Activated B cell treated with CpG ODN at 0.5 μM for 24 hours (primary cell): ENCODE measurements around the gene MICA. TPM values are rescaled to one million over a fixed set of nuclear protein-coding genes. Genes with fewer than 3 reads are reported as not detected.

Source experiments
- ATAC-seq: fragments of 200-7000 bp; cut with Tn5 transposase; one replicate; pipeline ENCODE4 v1.10.0; 2021; ENCODE audit warnings: low read depth, mild to moderate bottlenecking, moderate library complexity
- CTCF ChIA-PET: fragments of 350-600 bp; sonication (Branson Sonifier 250); formaldehyde crosslinking; loops from one replicate; lab custom pipeline; 2021; ENCODE audit warnings: antibody characterized with exemption; lab: Charles Lee
- POLR2A ChIA-PET: fragments of 350-600 bp; sonication (Branson Sonifier 250); formaldehyde crosslinking; loops from one replicate; lab custom pipeline; 2021; ENCODE audit warnings: antibody characterized with exemption; lab: Charles Lee
- DNase-seq: peaks from one replicate; pipeline ENCODE4 v3.0.0; 2022
- H3K27ac Mint-ChIP-seq: one replicate; pipeline ENCODE4 v1.8.0; 2020; ENCODE audit warnings: mixed read lengths
- H3K27me3 Mint-ChIP-seq: one replicate; pipeline ENCODE4 v1.8.0; 2021; ENCODE audit warnings: mixed read lengths
- H3K36me3 Mint-ChIP-seq: one replicate; pipeline ENCODE4 v1.8.0; 2021; ENCODE audit warnings: low read depth, mixed read lengths
- H3K4me1 Mint-ChIP-seq: one replicate; pipeline ENCODE4 v1.8.0; 2021; ENCODE audit warnings: mixed read lengths
- H3K4me3 Mint-ChIP-seq: one replicate; pipeline ENCODE4 v1.8.0; 2020; ENCODE audit warnings: mild to moderate bottlenecking, mixed read lengths
- H3K9me3 Mint-ChIP-seq: one replicate; pipeline ENCODE4 v1.8.0; 2020; ENCODE audit warnings: mixed read lengths
- intact Hi-C: fragments of 100-400 bp; cut with micrococcal nuclease; formaldehyde crosslinking; loops from one replicate; pipeline ENCODE4 v1.15.1; 2024
- total RNA-seq: library from RNA; stranded (reverse); gene quantifications from 2 replicates; pipeline ENCODE4 v1.2.3, GENCODE V29; 2022
- TF ChIP-seq, protein P1 (sequence below): fragments of 200-600 bp; IDR thresholded peaks from one replicate; pipeline ENCODE4 v1.8.0; 2022; ENCODE audit warnings: antibody characterized with exemption, mild to moderate bottlenecking

MICA gene
- total RNA-seq, 1 donor from 2014 or later, result 8.9 TPM

GRCh38 chr6:31462964-31463870 lies 59.8 kb downstream of the MICA start:
- peak; percentile 79 for DNase-seq
- intact Hi-C loops, result loop anchor here (5.0 kb wide), 2 partner anchors 34 to 306 kb away; partner anchors contain the start of genes CCHCR1, MICB and TCF19
- Mint-ChIP-seq H3K27ac (peak overlapping the region; percentile 98), H3K4me1 (peaks cover 61% of the 10 kb centered on the region), H3K9me3 (no peaks in the 10 kb centered on the region), H3K4me3 (peak overlapping the region; percentile 100), H3K27me3 (no peaks in the 10 kb centered on the region), H3K36me3 (peaks cover 52% of the 10 kb centered on the region)
- TF ChIP-seq, protein P1, sequence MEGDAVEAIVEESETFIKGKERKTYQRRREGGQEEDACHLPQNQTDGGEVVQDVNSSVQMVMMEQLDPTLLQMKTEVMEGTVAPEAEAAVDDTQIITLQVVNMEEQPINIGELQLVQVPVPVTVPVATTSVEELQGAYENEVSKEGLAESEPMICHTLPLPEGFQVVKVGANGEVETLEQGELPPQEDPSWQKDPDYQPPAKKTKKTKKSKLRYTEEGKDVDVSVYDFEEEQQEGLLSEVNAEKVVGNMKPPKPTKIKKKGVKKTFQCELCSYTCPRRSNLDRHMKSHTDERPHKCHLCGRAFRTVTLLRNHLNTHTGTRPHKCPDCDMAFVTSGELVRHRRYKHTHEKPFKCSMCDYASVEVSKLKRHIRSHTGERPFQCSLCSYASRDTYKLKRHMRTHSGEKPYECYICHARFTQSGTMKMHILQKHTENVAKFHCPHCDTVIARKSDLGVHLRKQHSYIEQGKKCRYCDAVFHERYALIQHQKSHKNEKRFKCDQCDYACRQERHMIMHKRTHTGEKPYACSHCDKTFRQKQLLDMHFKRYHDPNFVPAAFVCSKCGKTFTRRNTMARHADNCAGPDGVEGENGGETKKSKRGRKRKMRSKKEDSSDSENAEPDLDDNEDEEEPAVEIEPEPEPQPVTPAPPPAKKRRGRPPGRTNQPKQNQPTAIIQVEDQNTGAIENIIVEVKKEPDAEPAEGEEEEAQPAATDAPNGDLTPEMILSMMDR, result no peak
- POLR2A ChIA-PET, result interaction anchor here (0.6 to 2.1 kb wide), 23 partner anchors 8 to 1204 kb away, joined by 3 to 15 read pairs (median 3); partner anchors contain the start of genes BAG6, DDX39B, DXO and FKBPL
- peak; percentile 96 for ATAC-seq
- CTCF ChIA-PET, result interaction anchor here (0.8 to 1.2 kb wide), 3 partner anchors 21 to 97 kb away, joined by 3 to 4 read pairs (median 3); no protein-coding TSS in a partner anchor

DNA sequence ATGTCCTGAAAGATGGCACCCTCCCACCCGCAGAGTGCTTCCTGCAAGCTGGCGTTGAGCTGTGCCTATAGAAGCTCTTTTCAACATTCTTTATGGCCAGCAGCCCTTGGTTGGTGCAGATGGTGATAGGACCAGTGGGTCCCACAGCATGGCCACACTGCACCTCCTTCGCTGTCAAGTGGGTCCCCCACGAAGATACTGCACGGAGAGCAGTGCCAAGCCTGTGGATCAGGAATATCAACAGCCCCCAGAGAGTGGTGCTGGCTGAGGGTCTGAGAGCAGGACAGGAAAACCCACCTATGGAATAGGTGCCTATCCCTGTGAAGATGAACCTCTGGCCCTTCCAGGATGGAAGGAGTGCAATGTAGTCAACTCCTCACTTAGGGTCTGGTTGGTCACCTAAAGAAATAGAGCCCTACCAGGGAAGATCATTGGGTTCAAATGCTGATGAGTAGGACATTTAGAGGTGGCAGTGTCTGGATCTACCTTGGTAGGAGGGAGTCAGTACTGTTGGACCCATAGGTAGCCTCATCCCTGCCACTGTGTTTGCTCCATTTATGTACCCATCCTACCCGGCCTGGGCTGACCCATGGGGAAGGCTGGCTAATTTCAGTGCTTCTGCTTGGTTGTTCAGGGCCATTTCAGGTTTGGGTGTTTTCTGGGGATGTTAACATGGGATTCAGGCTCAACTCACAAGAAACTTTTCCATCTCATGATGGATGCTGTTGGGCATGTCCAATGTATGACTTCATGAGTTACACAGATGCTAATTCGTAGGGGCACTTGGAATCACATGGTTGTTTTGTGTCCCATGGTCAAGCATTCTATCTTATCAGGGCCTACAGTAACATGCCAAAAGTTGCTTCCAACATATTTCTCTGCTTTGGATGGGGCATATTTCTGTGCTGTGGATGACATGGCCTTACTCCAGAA lies 61.1 kb downstream of the MICA start:
- intact Hi-C loops, result loop anchor here (5.0 kb wide), 2 partner anchors 33 to 307 kb away; partner anchors contain the start of genes CCHCR1, MICB and TCF19
- Mint-ChIP-seq H3K4me3 (peak overlapping the region; percentile 100), H3K27me3 (no peaks in the 10 kb centered on the region), H3K27ac (peak overlapping the region; percentile 98), H3K9me3 (no peaks in the 10 kb centered on the region), H3K36me3 (peaks cover 62% of the 10 kb centered on the region), H3K4me1 (peaks cover 74% of the 10 kb centered on the region)
- DNase-seq (no peak), ATAC-seq (no peak)
- ChIA-PET CTCF (no interaction called here), POLR2A (interaction anchor here (0.6 kb wide), 2 partner anchors 30 to 34 kb away, joined by 3 to 11 read pairs; no protein-coding TSS in a partner anchor)
- TF ChIP-seq, protein P1, result no peak

Other genes with a start within 250 kb of the MICA start
- gene CCHCR1, start 245.8 kb upstream of the MICA start, total RNA-seq, result 32.3 and 37.6 TPM in 2 replicates
- 17.3 TPM in 2 replicates for gene TCF19, start 245.0 kb upstream of the MICA start, total RNA-seq
- gene POU5F1, start 232.9 kb upstream of the MICA start, total RNA-seq, result 2.3 and 4.7 TPM in 2 replicates
- gene HLA-C, start 131.5 kb upstream of the MICA start, total RNA-seq, result 762 and 793 TPM in 2 replicates
- 3,667 and 3,668 TPM in 2 replicates for gene HLA-B, start 46.4 kb upstream of the MICA start, total RNA-seq
- 17.2 and 17.6 TPM in 2 replicates for gene MICB, start 94.5 kb downstream of the MICA start, total RNA-seq
- not detected in 2 replicates for gene MCCD1, start 125.4 kb downstream of the MICA start, total RNA-seq
- gene DDX39B, start 138.4 kb downstream of the MICA start, total RNA-seq, result 431 and 484 TPM in 2 replicates
- 1.9 and 3.2 TPM in 2 replicates for gene ATP6V1G2, start 143.0 kb downstream of the MICA start, total RNA-seq
- gene NFKBIL1, start 144.0 kb downstream of the MICA start, total RNA-seq, result 11.7 and 16.7 TPM in 2 replicates
- gene LTA, start 168.7 kb downstream of the MICA start, total RNA-seq, result 60.4 and 66.0 TPM in 2 replicates
- 135 and 139 TPM in 2 replicates for gene TNF, start 172.0 kb downstream of the MICA start, total RNA-seq
- gene LTB, start 178.8 kb downstream of the MICA start, total RNA-seq, result 155 and 177 TPM in 2 replicates
- 7.8 and 8.4 TPM in 2 replicates for gene LST1, start 182.7 kb downstream of the MICA start, total RNA-seq
- 10.0 and 11.2 TPM in 2 replicates for gene NCR3, start 189.4 kb downstream of the MICA start, total RNA-seq
- gene AIF1, start 211.6 kb downstream of the MICA start, total RNA-seq, result 1.4 and 2.0 TPM in 2 replicates
- 246 and 283 TPM in 2 replicates for gene PRRC2A, start 217.1 kb downstream of the MICA start, total RNA-seq
- gene BAG6, start 249.1 kb downstream of the MICA start, total RNA-seq, result 309 and 327 TPM in 2 replicates